PFSK-1 (cell line): ENCODE measurements around the gene ZIC5.

Experiments used
- FOXP2 ChIP-seq: optimal IDR thresholded peaks from 2 replicates; pipeline ENCODE3; 2011; ENCODE audit warnings: borderline replicate concordance, control low read depth, inconsistent platforms; ENCODE audit not compliant: insufficient read depth; ENCODE audit errors: extremely low read length, extremely low read depth
- POLR2AphosphoS5 ChIP-seq: IDR thresholded peaks from 2 replicates; pipeline ENCODE4 v1.6.1; 2012; ENCODE audit warnings: low read depth, mild to moderate bottlenecking, control low read depth, low read length, moderate library complexity
- SIN3A ChIP-seq: IDR thresholded peaks from 2 replicates; pipeline ENCODE4 v1.6.1; 2012; ENCODE audit warnings: mild to moderate bottlenecking, low read length, moderate library complexity, borderline replicate concordance; ENCODE audit not compliant: insufficient read depth
- TAF1 ChIP-seq: IDR thresholded peaks from 2 replicates; pipeline ENCODE4 v1.6.1; 2012; ENCODE audit warnings: low read length, control low read depth, borderline replicate concordance; ENCODE audit not compliant: insufficient read depth
- TF ChIP-seq, protein P1 (sequence below), 2 experiments: IDR thresholded peaks; 2 replicates each; pipeline versions ENCODE4 v1.6.1 to v1.8.0; 2011 to 2012; ENCODE audit warnings: low read depth in 2 of 2, low read length in 2 of 2, control low read depth in 1 of 2, inconsistent platforms in 1 of 2, mild to moderate bottlenecking in 1 of 2, moderate library complexity in 1 of 2; ENCODE audit not compliant: insufficient read depth in 1 of 2

ZIC5 gene

GRCh38 chr13:99977912-99978798, 6.6 kb upstream of the ZIC5 start:
- TF ChIP-seq SIN3A = no peak
- TF ChIP-seq, protein P1, sequence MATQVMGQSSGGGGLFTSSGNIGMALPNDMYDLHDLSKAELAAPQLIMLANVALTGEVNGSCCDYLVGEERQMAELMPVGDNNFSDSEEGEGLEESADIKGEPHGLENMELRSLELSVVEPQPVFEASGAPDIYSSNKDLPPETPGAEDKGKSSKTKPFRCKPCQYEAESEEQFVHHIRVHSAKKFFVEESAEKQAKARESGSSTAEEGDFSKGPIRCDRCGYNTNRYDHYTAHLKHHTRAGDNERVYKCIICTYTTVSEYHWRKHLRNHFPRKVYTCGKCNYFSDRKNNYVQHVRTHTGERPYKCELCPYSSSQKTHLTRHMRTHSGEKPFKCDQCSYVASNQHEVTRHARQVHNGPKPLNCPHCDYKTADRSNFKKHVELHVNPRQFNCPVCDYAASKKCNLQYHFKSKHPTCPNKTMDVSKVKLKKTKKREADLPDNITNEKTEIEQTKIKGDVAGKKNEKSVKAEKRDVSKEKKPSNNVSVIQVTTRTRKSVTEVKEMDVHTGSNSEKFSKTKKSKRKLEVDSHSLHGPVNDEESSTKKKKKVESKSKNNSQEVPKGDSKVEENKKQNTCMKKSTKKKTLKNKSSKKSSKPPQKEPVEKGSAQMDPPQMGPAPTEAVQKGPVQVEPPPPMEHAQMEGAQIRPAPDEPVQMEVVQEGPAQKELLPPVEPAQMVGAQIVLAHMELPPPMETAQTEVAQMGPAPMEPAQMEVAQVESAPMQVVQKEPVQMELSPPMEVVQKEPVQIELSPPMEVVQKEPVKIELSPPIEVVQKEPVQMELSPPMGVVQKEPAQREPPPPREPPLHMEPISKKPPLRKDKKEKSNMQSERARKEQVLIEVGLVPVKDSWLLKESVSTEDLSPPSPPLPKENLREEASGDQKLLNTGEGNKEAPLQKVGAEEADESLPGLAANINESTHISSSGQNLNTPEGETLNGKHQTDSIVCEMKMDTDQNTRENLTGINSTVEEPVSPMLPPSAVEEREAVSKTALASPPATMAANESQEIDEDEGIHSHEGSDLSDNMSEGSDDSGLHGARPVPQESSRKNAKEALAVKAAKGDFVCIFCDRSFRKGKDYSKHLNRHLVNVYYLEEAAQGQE (IDR thresholded peaks at IDR 0.05; ENCODE audit: insufficient read depth in 1 of 2, low read depth in 2 of 2, low read length in 2 of 2) = no peak
- no peak for TF ChIP-seq FOXP2
- TF ChIP-seq POLR2AphosphoS5 = no peak
- TF ChIP-seq TAF1 = no peak

GRCh38 chr13:99977334-99977911, 5.9 kb upstream of the ZIC5 start:
- TF ChIP-seq POLR2AphosphoS5 (no peak), FOXP2 (no peak), TAF1 (no peak)

- TF ChIP-seq SIN3A (no peak), TAF1 (no peak), POLR2AphosphoS5 (no peak), FOXP2 (no peak)
- TF ChIP-seq, protein P1 (IDR thresholded peaks at IDR 0.05; ENCODE audit: insufficient read depth in 1 of 2, low read depth in 2 of 2, low read length in 2 of 2) = no peak
Observed at GRCh38 chr13:99976575-99976974, 5.0 kb upstream of the ZIC5 start.

DNA sequence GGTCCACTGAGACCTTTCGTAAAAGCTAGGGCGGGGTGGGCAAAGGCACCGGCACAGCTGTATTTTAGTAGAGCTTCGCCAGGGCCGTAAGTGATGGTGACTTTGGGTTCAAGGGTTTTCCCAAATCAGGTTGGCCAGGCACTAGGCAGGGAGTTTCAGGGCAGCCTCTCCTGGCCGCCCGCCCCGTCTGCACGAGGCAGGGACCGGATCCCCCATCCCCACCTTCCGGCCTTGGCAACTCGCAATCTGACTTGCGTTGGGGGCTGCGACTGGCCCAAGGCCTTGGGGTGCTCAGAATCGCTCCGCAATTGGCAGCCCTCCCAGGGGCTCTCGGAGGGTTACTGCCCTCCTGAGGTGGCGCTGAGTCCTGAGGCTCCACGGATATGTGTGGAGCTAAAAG, 4.1 kb upstream of the ZIC5 start:
- no peak for TF ChIP-seq POLR2AphosphoS5
- no peak for TF ChIP-seq TAF1
- TF ChIP-seq FOXP2 = no peak
- TF ChIP-seq, protein P1 (IDR thresholded peaks at IDR 0.05; ENCODE audit: insufficient read depth in 1 of 2, low read depth in 2 of 2, low read length in 2 of 2) = no peak
- no peak for TF ChIP-seq SIN3A

DNA sequence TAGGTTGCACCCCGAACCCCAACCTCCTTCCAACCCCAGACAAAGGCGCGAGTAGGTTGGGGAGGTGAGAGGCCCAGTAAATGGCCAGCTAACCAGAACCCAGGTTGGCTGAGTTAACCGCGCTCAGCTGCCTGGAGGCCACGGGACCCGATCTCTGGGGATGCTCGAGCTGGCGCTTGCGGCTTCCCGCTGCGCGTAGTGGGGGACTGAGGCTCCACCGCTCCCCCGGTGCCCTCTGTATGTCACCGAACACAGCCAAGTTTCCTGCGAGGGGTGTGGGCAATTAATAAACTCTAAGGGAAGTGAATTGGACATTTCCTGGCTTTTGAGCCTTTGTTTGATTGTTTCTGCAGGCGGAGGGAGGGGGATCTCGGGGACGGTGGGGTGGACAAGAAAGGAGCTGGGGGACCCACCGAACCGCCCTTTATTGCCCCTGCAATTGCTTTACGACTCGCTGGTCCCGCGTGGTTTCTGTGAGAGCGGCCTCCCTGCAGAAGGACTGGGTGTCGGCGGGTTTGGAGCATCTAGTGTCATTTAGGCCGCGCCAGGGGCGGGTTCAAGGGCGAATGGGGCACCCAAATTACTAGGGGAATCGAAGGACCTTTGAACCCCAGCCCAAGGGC, 3.5 kb upstream of the ZIC5 start:
- no peak for TF ChIP-seq TAF1
- no peak for TF ChIP-seq POLR2AphosphoS5
- TF ChIP-seq, protein P1 (IDR thresholded peaks at IDR 0.05; ENCODE audit: insufficient read depth in 1 of 2, low read depth in 2 of 2, low read length in 2 of 2) = no peak
- TF ChIP-seq FOXP2 = no peak
- TF ChIP-seq SIN3A = no peak
